PC-3 (cell line): ENCODE data around the gene MRPL51.
"Not testable (repeated sequence)": the region's sequence is repeated elsewhere in the genome, so short reads cannot be mapped to it uniquely, and the experiment has no call there.

ENCODE experiments used
- EZH2phosphoT487 ChIP-seq: fragments of 300-600 bp; sonication (generic); IDR thresholded peaks from 2 replicates; pipeline ENCODE4 v1.6.1; 2018; ENCODE audit warnings: mild to moderate bottlenecking, antibody characterized with exemption, low read length, borderline replicate concordance
- TF ChIP-seq, protein P1 (sequence below): fragments of 300-600 bp; sonication (generic); conservative IDR thresholded peaks from 2 replicates; pipeline ENCODE4 v1.5.1; 2017; ENCODE audit warnings: antibody characterized with exemption, low read depth, mild to moderate bottlenecking, low read length

DNA sequence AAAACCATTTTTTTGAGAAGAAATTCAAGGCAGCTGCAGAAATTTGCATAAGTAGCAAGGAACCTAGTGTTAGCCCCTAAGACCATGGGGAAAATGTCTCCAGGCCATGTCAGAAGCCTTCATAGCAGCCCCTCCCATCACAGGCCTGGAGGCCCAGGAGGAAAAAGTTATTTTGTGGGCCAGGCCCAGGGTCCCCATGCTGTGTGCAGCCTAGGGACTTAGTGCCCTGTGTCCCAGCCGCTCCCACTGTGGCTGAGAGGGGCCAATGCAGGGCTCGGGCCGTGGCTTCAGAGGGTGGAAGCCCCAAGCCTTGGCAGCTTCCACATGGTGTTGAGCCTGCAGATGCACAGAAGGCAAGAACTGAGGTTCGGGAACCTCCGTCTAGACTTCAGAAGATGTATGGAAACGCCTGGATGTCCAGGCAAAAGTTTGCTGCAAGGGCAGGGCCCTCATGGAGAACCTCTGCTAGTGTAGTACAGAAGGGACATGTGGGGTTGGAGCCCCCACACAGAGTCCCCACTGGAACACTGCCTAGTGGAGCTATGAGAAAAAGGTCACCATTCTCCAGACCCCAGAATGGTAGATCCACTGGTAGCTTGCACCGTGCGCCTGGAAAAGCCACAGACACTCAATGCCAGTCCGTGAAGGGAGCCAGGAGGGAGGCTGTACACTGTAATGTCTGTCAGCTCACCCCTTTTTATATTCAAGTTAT lies 25.3 kb downstream of the MRPL51 start:
- TF ChIP-seq EZH2phosphoT487 = not testable (repeated sequence)
- TF ChIP-seq, protein P1, sequence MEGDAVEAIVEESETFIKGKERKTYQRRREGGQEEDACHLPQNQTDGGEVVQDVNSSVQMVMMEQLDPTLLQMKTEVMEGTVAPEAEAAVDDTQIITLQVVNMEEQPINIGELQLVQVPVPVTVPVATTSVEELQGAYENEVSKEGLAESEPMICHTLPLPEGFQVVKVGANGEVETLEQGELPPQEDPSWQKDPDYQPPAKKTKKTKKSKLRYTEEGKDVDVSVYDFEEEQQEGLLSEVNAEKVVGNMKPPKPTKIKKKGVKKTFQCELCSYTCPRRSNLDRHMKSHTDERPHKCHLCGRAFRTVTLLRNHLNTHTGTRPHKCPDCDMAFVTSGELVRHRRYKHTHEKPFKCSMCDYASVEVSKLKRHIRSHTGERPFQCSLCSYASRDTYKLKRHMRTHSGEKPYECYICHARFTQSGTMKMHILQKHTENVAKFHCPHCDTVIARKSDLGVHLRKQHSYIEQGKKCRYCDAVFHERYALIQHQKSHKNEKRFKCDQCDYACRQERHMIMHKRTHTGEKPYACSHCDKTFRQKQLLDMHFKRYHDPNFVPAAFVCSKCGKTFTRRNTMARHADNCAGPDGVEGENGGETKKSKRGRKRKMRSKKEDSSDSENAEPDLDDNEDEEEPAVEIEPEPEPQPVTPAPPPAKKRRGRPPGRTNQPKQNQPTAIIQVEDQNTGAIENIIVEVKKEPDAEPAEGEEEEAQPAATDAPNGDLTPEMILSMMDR = not testable (repeated sequence)
